ENCODE results near the gene FAF2.
A peak's percentile ranks its signal among the peaks of the same experiment; 100 is the strongest.
"Not testable (repeated sequence)": the region's sequence is repeated elsewhere in the genome, so short reads cannot be mapped to it uniquely, and the experiment has no call there.

The FAF2 gene, protein sequence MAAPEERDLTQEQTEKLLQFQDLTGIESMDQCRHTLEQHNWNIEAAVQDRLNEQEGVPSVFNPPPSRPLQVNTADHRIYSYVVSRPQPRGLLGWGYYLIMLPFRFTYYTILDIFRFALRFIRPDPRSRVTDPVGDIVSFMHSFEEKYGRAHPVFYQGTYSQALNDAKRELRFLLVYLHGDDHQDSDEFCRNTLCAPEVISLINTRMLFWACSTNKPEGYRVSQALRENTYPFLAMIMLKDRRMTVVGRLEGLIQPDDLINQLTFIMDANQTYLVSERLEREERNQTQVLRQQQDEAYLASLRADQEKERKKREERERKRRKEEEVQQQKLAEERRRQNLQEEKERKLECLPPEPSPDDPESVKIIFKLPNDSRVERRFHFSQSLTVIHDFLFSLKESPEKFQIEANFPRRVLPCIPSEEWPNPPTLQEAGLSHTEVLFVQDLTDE

DNA sequence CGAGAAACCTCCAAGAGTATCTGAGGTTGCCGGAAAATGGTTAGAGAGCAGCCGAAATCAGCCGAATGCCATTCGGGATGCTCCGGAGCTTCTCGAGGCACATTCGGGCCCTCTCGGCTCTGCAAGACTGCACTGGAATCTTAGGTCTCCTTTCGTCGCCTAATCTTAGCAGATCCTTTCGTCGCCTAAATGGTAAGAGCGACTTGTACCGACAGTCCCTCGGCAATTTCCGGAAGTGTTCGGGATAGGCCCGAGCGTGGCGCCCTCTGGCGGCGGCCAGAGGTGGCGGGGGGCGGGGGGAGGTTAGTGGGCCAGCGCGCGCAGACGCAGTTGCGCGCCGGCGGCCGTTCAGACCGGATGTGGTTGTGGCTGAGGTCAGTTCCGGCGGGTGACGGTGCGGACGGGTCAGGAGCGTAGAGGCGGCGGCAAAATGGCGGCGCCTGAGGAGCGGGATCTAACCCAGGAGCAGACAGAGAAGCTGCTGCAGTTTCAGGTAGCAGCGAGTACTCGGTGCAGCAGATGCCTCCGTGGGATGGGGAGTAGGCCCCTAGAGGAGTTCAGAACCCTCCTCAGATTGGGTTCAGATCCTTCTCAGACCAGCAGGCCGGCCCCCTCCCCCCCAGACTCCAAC lies at the start of gene FAF2:
Gene FAF2, plus strand, starts transcription at position 408 of the 631 bp plus-strand sequence. Its CDS starts 23 bp downstream, at position 431.
- DNase-seq (ENCODE audit: low read depth, low spot score): peak; percentile 99

DNA sequence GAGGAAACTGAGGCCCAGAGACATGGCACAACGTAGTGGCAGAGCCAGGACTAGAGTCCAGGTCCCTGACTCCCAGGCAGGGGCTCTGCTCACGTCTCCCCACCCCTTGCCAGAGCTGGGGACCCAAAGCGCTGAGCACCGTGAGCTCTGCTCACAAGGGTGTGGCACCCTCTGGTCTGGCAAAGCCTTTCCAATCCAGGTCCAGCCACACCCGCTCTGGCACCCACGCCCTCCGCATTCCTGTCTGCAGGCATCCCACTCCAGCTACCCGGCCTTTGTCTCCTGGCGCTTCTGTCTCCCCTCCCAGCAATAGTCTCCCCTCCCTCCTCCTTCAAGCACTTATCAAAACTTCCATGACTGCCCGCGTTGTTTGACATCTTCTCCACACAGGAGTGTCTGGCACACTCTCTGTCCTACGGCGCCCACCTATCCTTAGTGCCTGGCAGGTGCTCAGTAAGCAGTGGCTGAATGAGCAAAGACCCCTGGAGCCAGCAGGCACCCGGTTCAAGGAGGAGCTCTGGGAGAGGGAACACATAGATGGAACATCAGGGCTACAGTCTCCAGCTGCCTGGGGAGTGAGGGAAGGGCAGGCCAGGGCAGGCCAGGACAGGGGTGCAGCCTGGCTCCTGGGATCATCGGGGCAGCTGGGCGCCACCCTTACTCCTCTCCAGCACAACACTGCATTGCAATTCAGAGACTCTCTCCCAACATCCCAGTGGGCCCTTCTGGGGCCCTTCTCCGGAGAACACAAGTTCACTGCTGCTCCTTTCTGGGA lies 47.6 kb upstream of the FAF2 start:
- DNase-seq (ENCODE audit: low read depth, low spot score): no peak

DNA sequence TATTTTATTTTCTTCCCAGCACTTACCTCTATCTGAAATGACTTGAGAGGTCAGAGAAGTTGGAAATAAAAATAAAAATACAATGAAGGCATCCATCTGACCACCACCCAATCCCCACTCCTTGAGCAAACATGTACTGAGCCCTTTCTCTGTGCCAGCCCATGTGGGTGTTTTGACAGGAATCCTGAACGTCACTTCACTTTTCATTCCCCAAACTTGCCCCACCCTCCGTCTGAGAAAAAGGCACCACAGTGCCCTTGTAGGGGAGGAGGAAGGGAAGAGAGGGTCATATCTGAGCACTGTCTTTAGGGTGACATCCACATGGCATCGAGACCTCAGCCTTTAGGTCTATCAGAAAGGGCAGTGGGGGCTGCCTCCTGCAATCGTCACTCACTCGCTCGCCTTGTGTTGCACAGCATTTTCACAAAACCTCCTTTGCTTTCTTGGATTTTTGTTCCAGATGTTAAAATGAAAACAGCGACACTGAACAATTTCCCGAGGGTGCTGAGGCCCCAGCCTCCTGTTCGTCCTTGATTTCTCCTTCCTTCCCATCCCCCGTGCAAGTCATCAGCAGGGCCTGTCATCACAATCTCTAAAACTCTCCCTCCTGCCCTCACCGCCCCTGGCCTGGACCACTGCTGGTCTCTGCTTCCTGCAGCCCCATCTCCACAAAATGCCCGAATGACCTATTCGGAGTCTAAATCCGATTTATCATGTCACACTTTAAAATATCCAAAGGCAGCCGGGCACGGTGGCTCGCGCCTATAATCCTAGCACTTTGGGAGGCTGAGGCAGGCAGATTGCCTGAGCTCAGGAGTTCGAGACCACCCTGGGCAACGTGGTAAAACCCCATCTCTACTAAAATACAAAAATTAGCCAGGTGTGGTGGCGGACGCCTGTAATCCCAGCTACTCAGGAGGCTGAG lies 46.6 kb upstream of the FAF2 start:
- no peak for DNase-seq (ENCODE audit: low read depth, low spot score)

DNA sequence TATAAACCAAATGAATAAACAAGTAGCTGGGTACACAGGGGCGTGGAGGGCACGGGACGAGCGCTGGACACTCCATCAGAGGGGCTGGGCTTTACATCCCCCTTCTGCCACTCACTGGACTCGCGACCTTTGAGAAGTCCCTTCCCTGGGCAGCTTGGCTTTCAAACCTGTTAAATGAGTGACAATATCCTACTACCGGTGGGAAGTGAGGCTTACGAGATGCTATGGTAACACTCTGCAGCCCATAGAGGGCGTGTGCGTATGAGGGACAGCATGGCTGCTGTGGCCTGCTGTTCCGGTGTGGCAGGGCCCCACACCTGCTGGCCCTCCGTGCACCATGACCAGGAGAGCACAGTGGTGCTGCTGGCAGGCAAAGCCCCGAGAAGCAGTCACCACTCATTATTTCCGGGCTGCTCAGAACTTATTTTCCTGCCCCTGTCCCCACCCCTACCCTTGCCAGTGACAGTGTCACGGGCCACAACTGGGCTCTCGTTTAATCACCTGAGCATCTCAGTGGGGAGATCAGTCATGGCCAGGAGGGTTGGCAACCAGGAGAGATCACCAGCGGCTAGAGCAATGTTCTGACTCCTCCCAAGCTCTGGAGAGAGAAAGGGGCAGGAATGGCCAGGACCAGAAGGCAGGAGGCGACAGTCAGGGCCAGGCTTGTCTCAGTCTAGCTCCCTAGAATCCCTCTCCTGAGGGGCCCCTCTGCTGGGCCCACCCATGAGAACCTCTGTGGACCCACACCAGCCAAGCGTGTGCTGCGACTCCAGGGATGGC lies 42.3 kb upstream of the FAF2 start:
- DNase-seq (ENCODE audit: low read depth, low spot score): no peak

DNA sequence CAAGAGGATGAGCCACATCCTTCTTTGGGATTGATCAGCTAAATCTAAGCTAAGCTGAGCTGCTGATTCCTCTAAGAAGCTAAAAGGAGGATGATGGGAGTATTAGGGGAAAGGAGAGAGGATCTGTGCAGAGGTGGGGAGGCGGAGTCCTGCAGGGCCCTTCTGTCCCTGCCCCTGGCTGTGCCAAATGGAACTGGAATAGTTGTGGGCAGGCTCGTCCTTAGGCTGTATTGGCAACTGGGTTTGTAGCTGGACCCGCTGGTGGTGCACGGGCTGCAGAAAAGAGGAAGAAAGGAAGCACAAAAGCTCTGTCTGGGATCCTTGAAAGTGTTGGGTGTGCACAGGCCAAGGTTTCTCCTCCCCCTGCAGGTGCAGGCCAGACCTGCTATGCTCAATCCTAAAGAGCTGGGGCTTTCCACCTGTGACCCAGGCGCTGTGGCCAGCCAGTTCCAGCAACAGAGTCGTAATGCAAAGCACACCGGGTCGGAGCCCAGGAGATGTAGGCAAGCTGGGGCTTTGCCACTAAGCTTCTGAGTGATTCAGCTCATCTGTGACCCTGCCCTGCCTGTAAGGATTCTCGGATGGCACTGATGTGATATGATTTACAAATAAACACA lies 41.6 kb upstream of the FAF2 start:
- DNase-seq (ENCODE audit: low read depth, low spot score): no peak

DNA sequence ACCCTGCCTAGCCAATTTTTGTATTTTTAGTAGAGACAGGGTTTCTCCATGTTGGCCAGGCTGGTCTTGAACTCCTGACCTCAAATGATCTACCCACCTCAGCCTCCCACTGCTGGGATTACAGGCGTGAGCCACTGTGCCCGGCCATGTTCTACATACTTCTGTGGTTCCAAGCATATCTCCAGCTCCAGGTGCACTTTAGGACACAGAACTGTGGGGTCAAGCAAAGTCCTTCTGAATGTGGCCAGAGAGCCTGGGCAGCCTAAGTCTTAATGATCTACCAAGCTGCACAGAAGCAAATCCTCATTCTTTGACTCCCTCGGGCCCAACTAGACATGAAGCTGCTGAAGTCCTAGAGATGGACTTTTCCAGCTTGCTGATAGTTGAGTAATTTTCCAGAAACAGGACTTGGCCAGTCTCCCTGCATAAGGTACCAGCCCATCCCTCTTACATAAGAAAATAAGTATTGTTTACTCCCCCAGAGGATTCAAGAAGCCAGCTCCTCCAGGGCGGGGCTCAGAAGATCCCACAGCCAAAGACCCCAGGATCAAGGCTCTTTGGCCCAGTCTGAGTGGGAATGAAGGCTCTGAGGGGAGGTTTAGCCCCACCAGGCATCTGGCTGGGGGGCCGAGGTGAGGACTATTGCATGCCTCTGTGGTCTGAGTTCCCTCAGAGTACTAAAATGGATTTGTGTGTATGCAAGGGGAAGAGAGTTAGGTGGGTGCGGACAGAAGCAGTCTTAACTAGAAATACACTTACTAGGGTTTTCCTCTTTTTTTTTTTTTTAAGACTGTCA lies 40.5 kb upstream of the FAF2 start:
- no peak for DNase-seq (ENCODE audit: low read depth, low spot score)

DNA sequence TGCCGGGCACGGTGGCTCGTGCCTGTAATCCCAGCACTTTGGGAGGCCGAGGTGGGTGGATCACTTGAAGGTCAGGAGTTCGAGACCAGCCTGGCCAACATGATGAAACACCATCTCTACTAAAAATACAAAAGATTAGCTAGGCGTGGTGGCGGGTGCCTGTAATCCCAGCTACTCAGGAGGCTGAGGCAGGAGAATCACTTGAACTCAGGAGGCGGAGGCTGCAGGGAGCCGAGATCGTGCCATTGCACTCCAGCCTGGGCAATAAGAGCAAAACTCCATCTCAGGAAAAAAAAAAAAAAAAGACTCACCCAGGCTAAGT lies 40.0 kb upstream of the FAF2 start:
- not testable (repeated sequence) for DNase-seq (ENCODE audit: low read depth, low spot score)

DNA sequence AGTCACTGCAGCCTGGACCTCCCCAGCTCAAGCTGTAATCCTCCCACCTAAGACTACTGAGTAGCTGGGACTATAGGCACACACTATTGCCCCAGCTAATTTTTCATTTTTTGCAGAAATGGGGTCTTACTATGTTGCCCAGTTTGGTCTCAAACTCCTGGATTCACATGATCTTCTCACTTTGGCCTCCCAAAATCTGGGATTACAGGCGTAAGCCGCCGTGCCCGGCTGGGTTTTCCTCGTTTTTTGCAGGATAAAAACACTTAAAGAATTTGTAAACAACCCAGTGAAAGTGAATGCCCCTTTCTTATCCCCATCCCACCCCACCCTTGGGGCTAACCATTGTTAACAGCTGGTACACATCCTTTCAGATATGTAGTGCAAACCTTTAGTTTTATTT lies 39.6 kb upstream of the FAF2 start:
- no peak for DNase-seq (ENCODE audit: low read depth, low spot score)

DNA sequence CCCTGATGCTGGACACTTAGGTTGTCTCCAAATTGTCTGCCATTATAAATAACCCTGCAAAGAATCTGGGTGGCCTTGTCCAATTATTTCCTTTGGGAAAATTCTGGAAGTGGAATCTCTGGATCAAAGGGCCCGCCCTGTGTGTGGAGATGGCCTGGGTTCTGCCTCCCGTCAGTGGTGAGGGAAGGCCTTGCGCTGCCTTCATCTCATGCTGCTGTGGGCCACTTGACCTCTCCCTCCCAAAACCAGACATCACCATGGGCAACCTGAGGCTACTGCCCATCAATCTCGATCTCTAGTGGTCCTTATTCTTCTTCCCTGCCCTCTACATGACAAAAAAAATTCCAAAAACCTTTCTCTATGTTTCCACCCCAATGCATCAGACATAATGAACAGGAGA lies 38.4 kb upstream of the FAF2 start:
- no peak for DNase-seq (ENCODE audit: low read depth, low spot score)

DNA sequence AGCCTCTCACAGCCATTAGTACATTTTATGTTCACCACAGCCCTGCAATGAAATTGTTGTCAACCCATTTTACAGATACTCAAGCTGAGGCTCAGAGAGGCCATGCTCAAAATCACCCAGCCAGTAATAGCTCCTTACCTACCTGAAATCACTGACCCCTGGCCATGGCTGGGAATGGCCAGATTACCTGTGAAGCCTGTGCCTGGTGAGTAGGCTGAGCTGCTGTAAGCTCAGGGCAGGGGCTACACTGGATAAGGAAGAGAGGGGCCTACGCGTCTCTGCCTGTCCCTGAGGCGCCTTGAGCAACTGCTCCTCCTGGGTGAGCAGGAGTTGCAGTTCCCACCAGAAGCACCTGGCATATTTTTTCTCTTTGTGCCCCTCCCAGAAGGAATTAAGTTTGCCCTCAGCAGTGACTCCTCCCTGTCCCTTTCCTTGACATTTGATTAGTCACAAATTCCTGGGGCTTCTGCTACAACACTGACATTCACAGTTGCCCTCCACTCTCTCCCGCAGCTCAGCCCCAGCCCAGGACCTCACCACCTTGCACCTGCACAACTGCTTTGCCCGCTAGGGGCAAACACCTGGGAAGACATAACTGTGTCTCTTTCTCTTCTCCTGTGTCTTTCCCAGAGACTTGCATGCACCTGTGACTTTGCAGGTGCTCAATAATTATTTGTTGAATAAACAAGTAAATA lies 37.6 kb upstream of the FAF2 start:
- DNase-seq (ENCODE audit: low read depth, low spot score): no peak

DNA sequence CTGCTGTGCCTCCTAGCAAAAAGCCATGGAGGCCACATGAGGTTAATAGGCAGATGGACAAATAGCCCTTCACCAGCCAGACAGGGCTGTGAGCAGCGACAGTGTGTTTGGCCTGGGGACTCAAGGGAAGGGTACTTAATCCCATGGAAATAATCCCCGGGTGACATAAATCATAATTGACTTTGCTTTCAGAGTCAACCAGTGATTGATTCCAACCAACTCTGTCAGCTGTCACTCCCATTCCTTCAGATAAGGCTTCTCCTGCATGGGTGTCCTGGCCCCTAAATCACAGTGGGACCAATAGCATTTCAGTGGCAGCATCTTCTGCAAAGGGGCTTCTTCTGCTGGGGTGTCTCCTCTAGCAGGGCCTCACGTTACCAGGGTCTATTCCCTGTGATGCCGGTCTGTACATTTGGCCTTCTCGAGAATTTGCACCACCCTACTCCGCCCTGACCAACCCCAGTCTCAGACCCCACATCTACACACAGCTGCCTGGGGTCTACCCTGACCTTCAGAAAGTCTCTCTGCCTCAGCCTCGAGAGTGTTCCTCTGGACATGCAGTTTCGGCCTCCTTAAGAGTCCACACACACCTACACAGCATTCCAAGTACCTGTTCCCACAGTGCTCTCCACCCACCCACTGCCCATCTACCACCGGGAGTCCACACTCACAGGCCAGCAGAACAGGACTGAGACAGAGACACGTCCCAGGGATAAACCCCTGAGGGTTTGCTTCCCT lies 35.5 kb upstream of the FAF2 start:
- no peak for DNase-seq (ENCODE audit: low read depth, low spot score)

DNA sequence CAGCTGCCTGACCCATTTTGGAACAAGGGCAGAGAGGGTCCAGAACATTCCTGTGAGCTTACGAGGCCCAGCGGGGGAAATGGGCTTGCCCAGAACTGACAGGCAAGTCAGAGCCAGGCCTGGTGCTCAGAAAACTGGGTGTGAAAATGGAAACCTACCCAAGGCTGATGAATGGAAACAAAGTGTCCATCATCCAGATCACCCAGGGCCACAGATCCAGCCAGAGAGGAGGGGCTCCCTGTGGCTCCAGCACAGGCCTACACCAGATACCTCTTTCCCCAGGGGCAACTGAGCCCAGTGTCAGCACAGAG lies 35.0 kb upstream of the FAF2 start:
- peak; percentile 32 for DNase-seq (ENCODE audit: low read depth, low spot score)

DNA sequence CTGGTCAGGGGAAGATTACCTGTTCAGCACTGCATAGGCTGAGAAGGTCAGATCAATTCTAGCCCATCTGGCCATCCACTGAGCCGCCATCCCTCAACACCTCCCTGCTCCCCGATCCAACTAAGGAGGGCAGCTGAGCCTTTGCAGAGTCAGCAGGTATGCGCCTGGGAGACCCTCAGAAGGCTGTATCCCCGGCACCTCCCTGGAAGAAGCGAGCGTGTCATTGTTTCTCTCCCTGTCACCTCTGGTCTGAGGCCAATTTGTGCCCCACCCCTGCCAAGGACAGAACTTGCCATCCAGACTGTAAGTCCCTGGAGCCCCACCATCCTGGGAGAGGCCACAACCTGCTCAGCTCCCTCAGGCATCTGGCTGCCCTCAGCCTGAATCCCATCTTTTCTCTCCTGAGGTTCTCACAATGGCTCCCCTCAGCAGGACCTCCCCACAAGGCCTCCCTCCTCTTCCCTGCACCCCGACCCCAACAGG lies 34.4 kb upstream of the FAF2 start:
- no peak for DNase-seq (ENCODE audit: low read depth, low spot score)

DNA sequence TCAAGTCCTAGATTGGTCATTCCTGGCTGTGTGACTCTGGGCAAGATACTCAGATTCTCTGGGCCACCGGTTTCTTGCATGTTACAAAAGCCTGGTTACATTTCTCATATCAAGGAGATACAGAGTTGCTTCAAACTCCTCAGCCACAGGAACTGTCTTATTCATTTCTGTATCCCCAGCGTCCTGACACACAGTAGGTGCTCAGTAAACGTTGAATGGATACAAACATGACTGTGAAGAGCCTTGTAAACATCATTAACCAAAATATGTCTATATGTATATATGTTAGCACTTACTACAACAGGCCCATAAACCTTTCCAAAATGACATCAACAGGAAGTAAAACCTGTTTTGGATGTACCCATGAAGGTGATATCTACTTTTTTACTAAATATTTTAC lies 33.5 kb upstream of the FAF2 start:
- no peak for DNase-seq (ENCODE audit: low read depth, low spot score)

DNA sequence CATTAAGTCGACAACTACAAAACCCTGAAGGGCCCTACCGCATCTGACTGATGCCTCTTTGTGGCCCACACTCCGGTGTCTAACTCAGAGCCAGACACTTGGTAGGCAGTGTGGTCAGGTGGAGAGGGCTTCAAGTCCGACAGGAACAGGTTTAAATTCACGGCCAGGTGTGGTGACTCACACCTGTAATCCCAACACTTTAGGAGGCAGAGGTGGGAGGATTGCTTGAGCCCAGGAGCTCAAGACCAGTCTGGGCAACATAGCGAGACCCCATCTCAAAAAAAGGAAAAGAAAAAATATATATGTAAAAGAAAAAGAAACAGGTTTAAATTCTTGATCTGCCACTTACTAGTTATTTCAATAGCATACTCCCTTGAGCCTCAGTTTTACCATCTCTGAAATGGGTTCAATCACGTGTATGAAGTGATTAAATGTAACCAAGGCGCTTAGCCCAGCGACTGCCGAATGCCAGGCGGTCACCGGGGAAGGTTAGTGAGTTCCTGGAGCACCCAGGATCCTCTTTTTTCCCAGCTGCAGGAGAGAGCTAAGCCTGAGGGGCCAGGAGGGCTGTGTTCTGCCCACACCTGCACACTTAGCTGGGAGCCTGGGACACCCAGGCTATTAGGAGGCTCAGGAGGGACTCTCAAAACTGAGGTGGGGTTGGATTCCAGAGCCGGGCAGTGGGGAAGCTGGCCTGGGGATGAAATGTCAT lies 32.8 kb upstream of the FAF2 start:
- DNase-seq (ENCODE audit: low read depth, low spot score): no peak

DNA sequence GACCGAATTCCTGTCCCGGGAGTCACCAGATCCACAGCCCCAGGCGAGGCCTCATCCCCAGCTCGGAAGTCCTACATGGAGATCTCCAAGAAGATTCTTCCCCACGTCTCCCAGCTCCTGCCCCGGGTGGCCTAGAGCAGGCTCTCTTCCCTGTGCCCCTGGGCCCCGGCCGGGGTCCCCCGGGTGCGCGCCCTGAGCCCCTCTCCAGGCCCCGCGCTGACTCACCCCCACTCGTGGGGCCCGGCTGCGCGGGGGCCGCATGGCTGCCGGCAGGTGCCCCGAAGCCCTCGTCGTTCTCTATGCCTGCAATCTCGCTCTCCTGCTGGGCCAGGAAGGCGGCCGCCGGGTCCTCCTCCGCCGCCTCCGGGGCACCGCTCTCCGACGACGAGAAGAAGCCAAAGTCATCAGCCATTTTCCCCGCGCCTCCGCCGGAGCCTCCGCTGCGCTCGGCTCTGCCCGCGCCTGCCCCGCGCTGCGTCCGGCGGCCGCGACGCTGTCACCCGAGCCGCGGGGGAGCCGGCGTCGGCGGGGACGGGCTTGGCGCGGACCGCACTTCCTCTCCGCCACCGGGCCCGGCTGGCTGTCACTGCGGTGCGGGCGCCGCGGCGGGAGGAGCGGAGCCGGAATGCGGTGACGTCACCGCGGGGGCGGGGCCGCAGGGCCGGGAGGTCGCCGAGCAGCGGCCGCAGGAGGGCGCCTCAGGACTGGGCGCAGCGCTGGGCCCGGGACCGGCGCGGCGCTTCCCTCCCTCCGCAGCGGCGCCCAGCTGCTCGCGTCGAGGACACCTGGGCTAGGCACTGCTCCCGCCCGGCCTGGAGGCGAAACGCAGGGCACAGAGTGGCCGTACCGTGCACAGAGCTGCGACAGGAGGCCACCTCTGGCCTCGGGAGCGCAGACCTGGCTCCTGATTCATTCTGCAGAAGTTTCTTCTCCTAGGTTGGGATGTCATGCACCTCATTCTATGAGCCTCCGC lies 31.9 kb upstream of the FAF2 start, which contains the start of gene CLTB:
Gene CLTB, minus strand, starts transcription at position 588 of the 973 bp plus-strand sequence. Its CDS starts 176 bp downstream, at position 412.
- peak; percentile 97 for DNase-seq (ENCODE audit: low read depth, low spot score)
